SK-N-SH (cell line): ENCODE results near the gene SMIM7. TPM values are rescaled to one million over a fixed set of nuclear protein-coding genes. Genes with fewer than 3 reads are reported as not detected.

ENCODE experiments used
- CTCF ChIA-PET: fragments of 300-600, 350-600 bp; formaldehyde crosslinking; extraction: SDS; loops from one replicate; lab custom pipeline; 2021; lab: Yijun Ruan, JAX
- POLR2A ChIA-PET: fragments of 350-600 bp; sonication (Branson Sonifier 250); formaldehyde crosslinking; extraction: SDS; loops from one replicate; lab custom pipeline; 2020; ENCODE audit warnings: antibody characterized with exemption, inconsistent platforms; lab: Yijun Ruan, JAX
- DNase-seq: peaks from one replicate; pipeline ENCODE4 v3.0.0; 2012
- H2AFZ ChIP-seq: fragments of 200-600 bp; sonication (generic); 2 replicates; pipeline ENCODE4 v1.8.1; 2016; ENCODE audit warnings: antibody characterized with exemption, mild to moderate bottlenecking, low read depth
- H3F3A ChIP-seq: fragments of 200-600 bp; sonication (generic); replicated peaks from 2 replicates; pipeline ENCODE3; 2016; ENCODE audit warnings: antibody characterized with exemption, mild to moderate bottlenecking; ENCODE audit not compliant: insufficient read depth
- H3K27ac ChIP-seq, 2 experiments: fragments of 200-500 bp in 1 of 2; fragments of 200-600 bp in 1 of 2; sonication (Bioruptor generic) in 1 of 2; sonication (generic), shearing (Covaris generic) in 1 of 2; 2 replicates each; pipeline versions ENCODE4 v1.5.1 to v1.6.1; 2014 to 2016; ENCODE audit warnings: low read depth in 2 of 2, inconsistent platforms in 1 of 2, low read length in 1 of 2, mild to moderate bottlenecking in 1 of 2, mixed read lengths in 1 of 2
- H3K27me3 ChIP-seq: fragments of 200-600 bp; sonication (generic), shearing (Covaris generic); 2 replicates; pipeline ENCODE4 v1.6.1; 2016; ENCODE audit warnings: mixed run types; ENCODE audit not compliant: insufficient read depth
- H3K36me3 ChIP-seq, 2 experiments: fragments of 200-500 bp in 1 of 2; fragments of 200-600 bp in 1 of 2; sonication (Bioruptor generic) in 1 of 2; sonication (generic) in 1 of 2; replicated peaks in 1 of 2; 2 replicates each; pipeline versions ENCODE3 to v1.5.1; 2014 to 2016; ENCODE audit warnings: low read length in 1 of 2, mild to moderate bottlenecking in 1 of 2; ENCODE audit not compliant: insufficient read depth in 2 of 2, control insufficient read depth in 1 of 2
- H3K4me1 ChIP-seq, 2 experiments: fragments of 200-500 bp in 1 of 2; fragments of 200-600 bp in 1 of 2; sonication (Bioruptor generic) in 1 of 2; sonication (generic), shearing (Covaris generic) in 1 of 2; 2 replicates each; pipeline versions ENCODE4 v1.5.1 to v1.6.1; 2014 to 2016; ENCODE audit warnings: low read depth in 1 of 2, low read length in 1 of 2, mixed run types in 1 of 2; ENCODE audit not compliant: insufficient read depth in 2 of 2, control insufficient read depth in 1 of 2
- H3K4me2 ChIP-seq: fragments of 200-600 bp; sonication (generic), shearing (Covaris generic); 2 replicates; pipeline ENCODE4 v1.6.1; 2017; ENCODE audit warnings: mixed run types
- H3K4me3 ChIP-seq, 2 experiments: fragments of 200-500 bp in 1 of 2; fragments of 200-600 bp in 1 of 2; sonication (Bioruptor generic) in 1 of 2; sonication (generic), shearing (Covaris generic) in 1 of 2; 2 replicates each; pipeline versions ENCODE4 v1.5.1 to v1.8.1; 2014 to 2016; ENCODE audit warnings: low read depth in 2 of 2, inconsistent platforms in 1 of 2, low read length in 1 of 2, mild to moderate bottlenecking in 1 of 2, mixed read lengths in 1 of 2, moderate library complexity in 1 of 2
- H3K79me2 ChIP-seq: fragments of 200-600 bp; sonication (generic); 2 replicates; pipeline ENCODE4 v1.8.1; 2017; ENCODE audit warnings: mild to moderate bottlenecking; ENCODE audit not compliant: insufficient read depth
- H3K9ac ChIP-seq: fragments of 200-600 bp; sonication (generic); 2 replicates; pipeline ENCODE4 v1.6.1; 2017; ENCODE audit warnings: mixed run types
- H3K9me2 ChIP-seq: fragments of 200-600 bp; sonication (generic); 2 replicates; pipeline ENCODE4 v1.6.1; 2017; ENCODE audit warnings: mixed run types
- H3K9me3 ChIP-seq: fragments of 200-600 bp; sonication (generic); 2 replicates; pipeline ENCODE4 v1.6.1; 2017; ENCODE audit warnings: mixed run types, mild to moderate bottlenecking, moderate library complexity
- H4K20me1 ChIP-seq: fragments of 200-600 bp; sonication (generic); 2 replicates; pipeline ENCODE4 v1.6.1; 2017; ENCODE audit warnings: mild to moderate bottlenecking, mixed run types; ENCODE audit not compliant: insufficient read depth
- CTCF ChIP-seq: fragments of 200-600 bp; sonication (generic); IDR thresholded peaks from 2 replicates; pipeline ENCODE4 v1.6.1; 2017; ENCODE audit warnings: antibody characterized with exemption, mild to moderate bottlenecking, moderate library complexity
- ELF1 ChIP-seq: IDR thresholded peaks from 2 replicates; pipeline ENCODE4 v1.4.0; 2012
- FOSL2 ChIP-seq: IDR thresholded peaks from 2 replicates; pipeline ENCODE4 v1.4.0; 2012; ENCODE audit warnings: low read depth, mild to moderate bottlenecking, moderate library complexity, borderline replicate concordance
- FOXJ3 ChIP-seq: sonication (generic); formaldehyde crosslinking; IDR thresholded peaks from 2 replicates; pipeline ENCODE4 v1.5.1; 2020; ENCODE audit warnings: mild to moderate bottlenecking, missing genetic modification reagents
- FOXM1 ChIP-seq: IDR thresholded peaks from 2 replicates; pipeline ENCODE4 v1.4.0; 2012; ENCODE audit warnings: low read depth, mild to moderate bottlenecking
- GABPA ChIP-seq: IDR thresholded peaks from 2 replicates; pipeline ENCODE4 v1.4.0; 2012; ENCODE audit warnings: low read depth, mild to moderate bottlenecking
- MEF2A ChIP-seq: IDR thresholded peaks from 2 replicates; pipeline ENCODE4 v1.4.0; 2012; ENCODE audit warnings: low read depth, borderline replicate concordance
- MXI1 ChIP-seq: IDR thresholded peaks from 2 replicates; pipeline ENCODE4 v1.6.1; 2012; ENCODE audit warnings: mild to moderate bottlenecking, low read depth, low read length, improper control_type of control experiment
- PBX3 ChIP-seq: IDR thresholded peaks from 2 replicates; pipeline ENCODE4; 2012
- RAD21 ChIP-seq: IDR thresholded peaks from 2 replicates; pipeline ENCODE4 v1.6.1; 2012; ENCODE audit warnings: mild to moderate bottlenecking, low read length
- RFX5 ChIP-seq: IDR thresholded peaks from 2 replicates; pipeline ENCODE4 v1.6.1; 2012; ENCODE audit warnings: mild to moderate bottlenecking, improper control_type of control experiment, low read length
- SMC3 ChIP-seq: IDR thresholded peaks from 2 replicates; pipeline ENCODE4 v1.6.1; 2012; ENCODE audit warnings: low read depth, low read length, improper control_type of control experiment
- TEAD4 ChIP-seq: IDR thresholded peaks from 2 replicates; pipeline ENCODE4 v1.4.0; 2012; ENCODE audit warnings: mild to moderate bottlenecking, borderline replicate concordance; ENCODE audit not compliant: insufficient read depth
- WGBS: methylation state at CpG from one replicate; pipeline ENCODE4 v1.1.6; 2017; ENCODE audit warnings: low lambda C conversion rate; 5-methylcytosine and 5-hydroxymethylcytosine counted together
- polyA plus RNA-seq, 3 experiments: library from polyadenylated mRNA; depleted of rRNA; stranded (reverse); fragments of >200 nt; gene quantifications; 2 replicates each; pipeline ENCODE4 v1.2.3, GENCODE V29; 2012

Gene SMIM7
- polyA plus RNA-seq, 1 of the 3 experiments (the other 2 are of a cell fraction): 74.2 TPM

GRCh38 chr19:16624236-16624635 lies 35.7 kb downstream of the SMIM7 start:
- CTCF ChIA-PET: no interaction called here

GRCh38 chr19:16623576-16623975 lies 36.4 kb downstream of the SMIM7 start:
- H3K79me2 ChIP-seq: peaks cover 93% of the 10 kb centered on the region
- no peak overlapping the region for H3K4me3 ChIP-seq
- no peak overlapping the region for H3K9ac ChIP-seq
- no peaks in the 10 kb centered on the region for H3K9me3 ChIP-seq
- TF ChIP-seq ELF1: no peak
- TF ChIP-seq FOSL2: no peak
- no peak for TF ChIP-seq TEAD4
- no peak for DNase-seq
- H3K4me2 ChIP-seq: no peak overlapping the region
- WGBS: 98% methylated on average over 6 of the region's 6 CpGs
- H2AFZ ChIP-seq: no peak overlapping the region
- ChIA-PET CTCF (interaction anchor here (0.6 kb wide), 1 partner anchor 11 kb away, joined by 3 read pairs; no protein-coding TSS in a partner anchor), POLR2A (no interaction called here)
- no peaks in the 10 kb centered on the region for H3K27me3 ChIP-seq
- H3K4me1 ChIP-seq: peaks cover 6 to 27% of the 10 kb centered on the region in 2 experiments; a peak in 2 of 4 replicates
- no peaks in the 10 kb centered on the region for H3K9me2 ChIP-seq
- H4K20me1 ChIP-seq: peaks cover 89% of the 10 kb centered on the region
- no peak overlapping the region for H3K27ac ChIP-seq
- peaks cover 0 to 34% of the 10 kb centered on the region in 2 experiments for H3K36me3 ChIP-seq
- H3F3A ChIP-seq: no peaks in the 10 kb centered on the region

More at GRCh38 chr19:16624236-16624635, 35.7 kb downstream of the SMIM7 start:
- peaks cover 82% of the 10 kb centered on the region for H4K20me1 ChIP-seq
- H3K4me3 ChIP-seq: no peak overlapping the region
- POLR2A ChIA-PET: no interaction called here
- no peak for DNase-seq
- H3K4me1 ChIP-seq: peaks cover 6 to 24% of the 10 kb centered on the region in 2 experiments; a peak in 2 of 4 replicates
- H3K9me2 ChIP-seq: no peaks in the 10 kb centered on the region
- H3F3A ChIP-seq: peaks cover 4% of the 10 kb centered on the region
- H3K36me3 ChIP-seq: peaks cover 0 to 34% of the 10 kb centered on the region in 2 experiments
- H3K9me3 ChIP-seq: no peaks in the 10 kb centered on the region
- H2AFZ ChIP-seq: no peak overlapping the region
- H3K27me3 ChIP-seq: no peaks in the 10 kb centered on the region
- H3K79me2 ChIP-seq: peaks cover 86% of the 10 kb centered on the region
- 95% methylated on average over 10 of the region's 10 CpGs for whole genome bisulfite sequencing
- no peak overlapping the region for H3K4me2 ChIP-seq
- no peak for TF ChIP-seq SMC3
- no peak for TF ChIP-seq RAD21
- TF ChIP-seq GABPA: no peak
- no peak for TF ChIP-seq CTCF
- no peak for TF ChIP-seq FOXJ3 (CRISPR knock-in tag)
- TF ChIP-seq RFX5: no peak
- no peak for TF ChIP-seq ELF1
- TF ChIP-seq, all 33 proteins: peak for 0
- Histone ChIP-seq H3K9ac (no peak overlapping the region), H3K27ac (no peak overlapping the region)

GRCh38 chr19:16623066-16623465 lies 36.9 kb downstream of the SMIM7 start:
- CTCF ChIA-PET: interaction anchor here (0.6 to 1.0 kb wide), 2 partner anchors 10 to 11 kb away, joined by 3 read pairs; no protein-coding TSS in a partner anchor
- no peak overlapping the region for H3K4me3 ChIP-seq
- H3K27ac ChIP-seq: no peak overlapping the region
- no peak overlapping the region for H3K9ac ChIP-seq
- H3K79me2 ChIP-seq: peaks cover 98% of the 10 kb centered on the region
- H3K4me1 ChIP-seq: peaks cover 6 to 32% of the 10 kb centered on the region in 2 experiments; a peak in 2 of 4 replicates
- H3F3A ChIP-seq: no peaks in the 10 kb centered on the region
- no peaks in the 10 kb centered on the region for H3K27me3 ChIP-seq
- DNase-seq: no peak
- H3K4me2 ChIP-seq: no peak overlapping the region
- H4K20me1 ChIP-seq: peaks cover 94% of the 10 kb centered on the region
- H3K9me2 ChIP-seq: no peaks in the 10 kb centered on the region
- peaks cover 0 to 34% of the 10 kb centered on the region in 2 experiments for H3K36me3 ChIP-seq
- TF ChIP-seq PBX3: no peak
- TF ChIP-seq MXI1: no peak
- TF ChIP-seq MEF2A: no peak
- TF ChIP-seq FOXM1: no peak
- TF ChIP-seq FOXJ3 (CRISPR knock-in tag): no peak
- no peak overlapping the region for H2AFZ ChIP-seq
- WGBS: 92% methylated on average over 2 of the region's 2 CpGs
- POLR2A ChIA-PET: no interaction called here
- H3K9me3 ChIP-seq: no peaks in the 10 kb centered on the region
